Activated CD4-positive, alpha-beta T cell treated with anti-CD3 and anti-CD28 coated beads for 36 hours (primary cell): Measurements from ENCODE around the gene MSI2. TPM values are rescaled to one million over a fixed set of nuclear protein-coding genes. Genes with fewer than 3 reads are reported as not detected.

Source experiments
- ATAC-seq: fragments of 200-7000 bp; cut with Tn5 transposase; one replicate; pipeline ENCODE4 v1.10.0; 2021; ENCODE audit warnings: mild to moderate bottlenecking, moderate library complexity
- CTCF ChIA-PET: fragments of 350-600 bp; sonication (Branson Sonifier 250); formaldehyde crosslinking; loops from one replicate; lab custom pipeline; 2021; ENCODE audit warnings: antibody characterized with exemption; lab: Charles Lee
- POLR2A ChIA-PET: fragments of 350-600 bp; sonication (Branson Sonifier 250); formaldehyde crosslinking; loops from one replicate; lab custom pipeline; 2021; ENCODE audit warnings: antibody characterized with exemption, inconsistent platforms; lab: Charles Lee
- DNase-seq: peaks from one replicate; pipeline ENCODE4 v3.0.0-alpha.2; 2020
- H3K27ac Mint-ChIP-seq: one replicate; pipeline ENCODE4 v1.8.0; 2021; ENCODE audit warnings: mixed read lengths
- H3K27me3 Mint-ChIP-seq: one replicate; pipeline ENCODE4 v1.8.0; 2021; ENCODE audit warnings: mixed read lengths
- H3K36me3 Mint-ChIP-seq: one replicate; pipeline ENCODE4 v1.8.0; 2021; ENCODE audit warnings: low read depth, mixed read lengths
- H3K4me1 Mint-ChIP-seq: one replicate; pipeline ENCODE4 v1.8.0; 2021; ENCODE audit warnings: mixed read lengths
- H3K4me3 Mint-ChIP-seq: one replicate; pipeline ENCODE4 v1.8.0; 2021; ENCODE audit warnings: mild to moderate bottlenecking, moderate library complexity, mixed read lengths
- H3K9me3 Mint-ChIP-seq: one replicate; pipeline ENCODE4 v1.8.0; 2021; ENCODE audit warnings: low read depth, mixed read lengths
- intact Hi-C, 2 experiments: fragments of 100-400 bp; cut with DNase I in 1 of 2; cut with micrococcal nuclease in 1 of 2; formaldehyde crosslinking; loops; one replicate each; pipeline versions ENCODE4 v1.14.2 to v1.15.1; 2022 to 2024; cut with DNase I, micrococcal nuclease
- total RNA-seq, 2 experiments: library from RNA; stranded (reverse); gene quantifications; one replicate each; pipeline ENCODE4 v1.2.3, GENCODE V29; 2021

MSI2 gene
- total RNA-seq, 2 experiments from 2014 or later: 55.3 to 57.2 TPM

GRCh38 chr17:57441270-57441600, 184.9 kb downstream of the MSI2 start:
- DNase-seq: no peak
- ATAC-seq: peak; percentile 37
- ChIA-PET POLR2A (interaction anchor here (0.6 to 2.3 kb wide), 2 partner anchors 14 to 198 kb away, joined by 3 to 10 read pairs; no protein-coding TSS in a partner anchor), CTCF (interaction anchor here (0.6 to 3.8 kb wide), 15 partner anchors 10 to 230 kb away, joined by 3 to 24 read pairs (median 5); no protein-coding TSS in a partner anchor)
- peak overlapping the region; percentile 95 for H3K27ac Mint-ChIP-seq
- peak overlapping the region; percentile 38 for H3K4me3 Mint-ChIP-seq
- no peaks in the 10 kb centered on the region for H3K27me3 Mint-ChIP-seq
- no peaks in the 10 kb centered on the region for H3K9me3 Mint-ChIP-seq
- intact Hi-C loops: loop anchor here (1.0 to 10.0 kb wide), 12 partner anchors 18 to 714 kb away; partner anchors contain the start of genes MSI2 (in 2 of the 2) and AKAP1 (in 1 of the 2)
- H3K4me1 Mint-ChIP-seq: peaks cover 85% of the 10 kb centered on the region
- peaks cover 19% of the 10 kb centered on the region for H3K36me3 Mint-ChIP-seq

DNA sequence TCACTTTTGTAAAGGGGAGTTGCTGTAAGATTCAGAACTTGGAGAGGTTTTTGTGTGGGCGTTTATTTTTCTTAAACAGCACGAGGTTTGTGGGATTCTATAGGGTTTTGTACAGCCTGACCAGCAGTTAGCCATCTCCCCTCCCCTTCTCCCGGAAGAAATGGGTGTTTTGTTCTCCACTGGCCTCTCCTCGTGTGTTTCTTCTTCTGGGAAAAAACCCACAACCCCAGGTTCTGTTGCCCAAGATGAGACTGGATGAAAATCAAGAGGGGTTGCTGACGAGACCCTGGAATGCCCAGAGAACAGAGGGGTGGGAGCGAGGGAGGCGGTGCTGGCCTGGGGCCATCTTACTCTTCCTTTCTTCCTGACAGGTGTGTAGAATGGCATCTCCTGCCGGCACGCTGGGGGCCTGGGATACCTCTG, 186.1 kb downstream of the MSI2 start:
- intact Hi-C loops: loop anchor here (5.0 to 10.0 kb wide), 6 partner anchors 35 to 712 kb away; partner anchors contain the start of genes AKAP1 (in 1 of the 2) and MSI2 (in 1 of the 2)
- H3K27ac Mint-ChIP-seq: peak overlapping the region; percentile 95

DNA sequence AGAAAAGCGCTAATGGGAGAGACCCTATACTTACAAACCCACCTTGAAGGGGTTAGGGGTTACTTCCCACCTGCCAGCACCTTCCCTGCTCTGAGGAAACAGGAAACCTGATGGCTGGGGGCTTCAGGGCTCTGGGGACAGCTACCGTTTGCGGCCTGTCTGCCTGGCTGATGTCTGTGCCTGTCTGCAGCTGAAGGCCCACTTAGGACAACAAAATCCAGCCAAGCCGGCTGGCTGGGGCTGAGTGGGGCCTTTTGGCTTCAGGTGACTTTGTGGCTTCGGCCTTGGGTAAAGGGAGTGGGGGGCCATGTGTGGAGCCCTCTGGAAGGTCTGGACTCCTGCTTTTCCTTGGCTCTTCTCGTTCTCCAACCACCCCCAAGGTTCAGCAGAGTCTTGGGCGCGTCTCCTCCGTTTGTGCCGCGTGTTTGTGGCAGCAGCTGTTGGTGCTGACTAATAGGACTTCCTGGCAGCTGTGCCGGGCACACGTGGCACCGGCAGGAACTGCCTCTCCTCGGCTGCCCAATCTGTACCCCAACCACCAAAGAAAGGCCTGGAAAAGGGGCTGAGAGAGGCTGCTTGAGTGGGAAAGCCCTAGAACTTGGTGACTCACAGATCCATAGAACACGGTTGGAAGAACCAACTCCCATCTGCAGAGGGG, 186.7 kb downstream of the MSI2 start:
- H3K4me1 Mint-ChIP-seq: peaks cover 83% of the 10 kb centered on the region
- H3K27ac Mint-ChIP-seq: peak overlapping the region; percentile 95
- ChIA-PET CTCF (interaction anchor here (0.7 to 2.1 kb wide), 2 partner anchors 200 to 308 kb away, joined by 3 to 5 read pairs; no protein-coding TSS in a partner anchor), POLR2A (no interaction called here)
- intact Hi-C loops: loop anchor here (5.0 to 10.0 kb wide), 6 partner anchors 36 to 712 kb away; partner anchors contain the start of genes AKAP1 (in 1 of the 2) and MSI2 (in 1 of the 2)
- H3K27me3 Mint-ChIP-seq: no peaks in the 10 kb centered on the region
- peaks cover 15% of the 10 kb centered on the region for H3K36me3 Mint-ChIP-seq
- no peaks in the 10 kb centered on the region for H3K9me3 Mint-ChIP-seq
- ATAC-seq: peak; percentile 34
- H3K4me3 Mint-ChIP-seq: peak overlapping the region; percentile 19
- peak; percentile 83 for DNase-seq

More for the DNA sequence above, 186.1 kb downstream of the MSI2 start:
- POLR2A ChIA-PET: no interaction called here
- CTCF ChIA-PET: interaction anchor here (2.9 to 3.8 kb wide), 2 partner anchors 12 to 199 kb away, joined by 18 to 24 read pairs; no protein-coding TSS in a partner anchor
- Mint-ChIP-seq H3K36me3 (peaks cover 15% of the 10 kb centered on the region), H3K27me3 (no peaks in the 10 kb centered on the region), H3K9me3 (no peaks in the 10 kb centered on the region), H3K4me1 (peaks cover 80% of the 10 kb centered on the region), H3K4me3 (no peak overlapping the region)
- ATAC-seq: no peak
- DNase-seq: no peak

DNA sequence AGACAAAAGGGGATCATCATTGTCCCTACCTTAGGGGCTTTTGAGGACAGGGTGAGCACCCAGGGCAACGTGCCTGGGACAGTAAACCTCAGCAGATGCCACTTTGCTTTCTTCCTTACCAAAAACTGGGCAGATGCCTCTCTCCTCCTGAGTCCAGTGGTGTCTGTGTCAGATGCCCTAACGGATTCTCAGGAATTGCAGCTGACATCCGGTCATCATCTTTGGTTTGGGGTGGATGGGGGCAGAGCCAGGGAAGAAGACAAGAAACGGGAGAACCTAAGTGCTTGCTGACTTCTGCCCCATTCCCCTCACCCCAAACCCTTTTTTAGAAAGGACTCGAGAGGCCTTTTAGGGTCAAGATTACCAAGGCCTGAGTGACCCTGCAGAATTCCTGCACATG, 187.5 kb downstream of the MSI2 start:
- H3K27me3 Mint-ChIP-seq: no peaks in the 10 kb centered on the region
- H3K36me3 Mint-ChIP-seq: peaks cover 15% of the 10 kb centered on the region
- no peaks in the 10 kb centered on the region for H3K9me3 Mint-ChIP-seq
- intact Hi-C loops: loop anchor here (5.0 to 10.0 kb wide), 6 partner anchors 36 to 711 kb away; partner anchors contain the start of genes AKAP1 (in 1 of the 2) and MSI2 (in 1 of the 2)
- peak overlapping the region; percentile 95 for H3K27ac Mint-ChIP-seq
- ATAC-seq: no peak
- H3K4me3 Mint-ChIP-seq: no peak overlapping the region
- peaks cover 85% of the 10 kb centered on the region for H3K4me1 Mint-ChIP-seq
- CTCF ChIA-PET: interaction anchor here (0.7 to 2.1 kb wide), 2 partner anchors 201 to 309 kb away, joined by 3 to 5 read pairs; no protein-coding TSS in a partner anchor
- no peak for DNase-seq
- POLR2A ChIA-PET: no interaction called here

- Mint-ChIP-seq H3K9me3 (no peaks in the 10 kb centered on the region), H3K27ac (peak overlapping the region; percentile 70), H3K36me3 (peaks cover 14% of the 10 kb centered on the region), H3K4me1 (peaks cover 82% of the 10 kb centered on the region), H3K27me3 (no peaks in the 10 kb centered on the region), H3K4me3 (no peak overlapping the region)
- POLR2A ChIA-PET: no interaction called here
- CTCF ChIA-PET: interaction anchor here (0.5 to 2.1 kb wide), 2 partner anchors 17 to 202 kb away, joined by 3 to 5 read pairs; no protein-coding TSS in a partner anchor
- ATAC-seq: no peak
- peak; percentile 33 for DNase-seq
- intact Hi-C loops: loop anchor here (5.0 to 10.0 kb wide), 6 partner anchors 38 to 710 kb away; partner anchors contain the start of genes AKAP1 (in 1 of the 2) and MSI2 (in 1 of the 2)
These were observed 188.5 kb downstream of the MSI2 start for GRCh38 chr17:57444682-57445450.

DNA sequence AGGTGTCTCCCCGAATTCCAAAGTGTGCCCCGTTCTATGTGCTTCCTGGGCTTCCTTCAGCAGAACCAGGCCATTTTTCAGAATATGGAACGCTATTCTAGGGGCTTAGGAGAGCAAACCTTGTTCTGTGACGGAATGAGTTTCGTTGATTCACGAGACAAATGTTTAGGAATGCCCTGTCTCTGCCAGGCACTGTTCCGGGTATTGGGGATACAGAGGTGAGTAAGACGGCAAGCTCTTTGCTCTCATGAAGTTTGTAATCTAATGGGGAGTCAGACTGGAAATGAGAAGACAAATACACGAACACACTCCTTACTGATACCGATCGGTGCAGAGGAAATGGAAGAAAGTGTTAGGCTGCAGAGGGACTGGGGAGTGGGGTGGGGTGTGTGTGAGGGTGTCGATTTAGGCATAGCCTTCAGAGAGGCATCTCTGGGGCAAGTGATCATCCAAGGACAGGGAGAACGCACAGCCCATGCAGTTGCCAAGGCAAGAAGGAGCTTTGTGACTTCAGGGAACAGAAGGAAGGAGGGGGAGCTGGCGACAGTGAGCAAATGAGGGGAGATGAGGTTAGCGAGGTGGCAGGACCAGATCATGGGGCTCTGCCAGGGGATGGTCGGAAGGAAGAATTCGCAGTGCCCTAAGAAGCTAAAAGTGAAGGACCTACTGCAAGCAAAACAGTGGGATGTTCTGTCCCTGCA, 189.6 kb downstream of the MSI2 start:
- ATAC-seq: no peak
- POLR2A ChIA-PET: no interaction called here
- H3K27ac Mint-ChIP-seq: peak overlapping the region; percentile 7
- intact Hi-C loops: loop anchor here (10.0 kb wide), 2 partner anchors 59 to 709 kb away; no protein-coding TSS in a partner anchor
- no peaks in the 10 kb centered on the region for H3K9me3 Mint-ChIP-seq
- peaks cover 78% of the 10 kb centered on the region for H3K4me1 Mint-ChIP-seq
- H3K27me3 Mint-ChIP-seq: no peaks in the 10 kb centered on the region
- peaks cover 14% of the 10 kb centered on the region for H3K36me3 Mint-ChIP-seq
- no peak overlapping the region for H3K4me3 Mint-ChIP-seq
- DNase-seq: no peak
- CTCF ChIA-PET: interaction anchor here (1.0 kb wide), 1 partner anchor 202 kb away, joined by 3 read pairs; no protein-coding TSS in a partner anchor

- H3K27me3 Mint-ChIP-seq: no peaks in the 10 kb centered on the region
- no peak for DNase-seq
- no peaks in the 10 kb centered on the region for H3K9me3 Mint-ChIP-seq
- ATAC-seq: no peak
- no peak overlapping the region for H3K4me3 Mint-ChIP-seq
- H3K27ac Mint-ChIP-seq: peak overlapping the region; percentile 51
- POLR2A ChIA-PET: no interaction called here
- intact Hi-C loops: loop anchor here (10.0 kb wide), 2 partner anchors 57 to 707 kb away; no protein-coding TSS in a partner anchor
- peaks cover 78% of the 10 kb centered on the region for H3K4me1 Mint-ChIP-seq
- peaks cover 17% of the 10 kb centered on the region for H3K36me3 Mint-ChIP-seq
- CTCF ChIA-PET: interaction anchor here (0.6 to 1.0 kb wide), 3 partner anchors 75 to 398 kb away, joined by 3 read pairs; no protein-coding TSS in a partner anchor
These were observed 191.2 kb downstream of the MSI2 start for GRCh38 chr17:57447357-57447989.

- no peak for DNase-seq
- Mint-ChIP-seq H3K4me1 (peaks cover 73% of the 10 kb centered on the region), H3K36me3 (peaks cover 16% of the 10 kb centered on the region), H3K9me3 (no peaks in the 10 kb centered on the region), H3K27me3 (no peaks in the 10 kb centered on the region), H3K27ac (peak overlapping the region; percentile 51), H3K4me3 (no peak overlapping the region)
- intact Hi-C loops: loop anchor here (10.0 kb wide), 2 partner anchors 57 to 707 kb away; no protein-coding TSS in a partner anchor
- ATAC-seq: no peak
- ChIA-PET POLR2A (no interaction called here), CTCF (interaction anchor here (0.8 kb wide), 1 partner anchor 397 kb away, joined by 3 read pairs; no protein-coding TSS in a partner anchor)
These were observed 191.9 kb downstream of the MSI2 start for GRCh38 chr17:57447990-57448758.

GRCh38 chr17:57448759-57449283, 192.5 kb downstream of the MSI2 start:
- no peaks in the 10 kb centered on the region for H3K27me3 Mint-ChIP-seq
- ChIA-PET CTCF (no interaction called here), POLR2A (no interaction called here)
- H3K4me1 Mint-ChIP-seq: peaks cover 73% of the 10 kb centered on the region
- intact Hi-C loops: loop anchor here (10.0 kb wide), 2 partner anchors 56 to 706 kb away; no protein-coding TSS in a partner anchor
- no peaks in the 10 kb centered on the region for H3K9me3 Mint-ChIP-seq
- no peak overlapping the region for H3K4me3 Mint-ChIP-seq
- peaks cover 10% of the 10 kb centered on the region for H3K36me3 Mint-ChIP-seq
- ATAC-seq (no peak), DNase-seq (no peak)
- H3K27ac Mint-ChIP-seq: peak overlapping the region; percentile 3
